OCI-LY7 (cell line): Measurements from ENCODE around the gene PLCG1.

Source experiments
- CTCF ChIP-seq: fragments of 200-600 bp; sonication (generic); conservative IDR thresholded peaks from 2 replicates; pipeline ENCODE4 v1.5.1; 2014; ENCODE audit warnings: mild to moderate bottlenecking, antibody characterized with exemption, low read length, moderate library complexity, mixed read lengths
- EZH2phosphoT487 ChIP-seq: fragments of 200-600 bp; sonication (generic); IDR thresholded peaks from 2 replicates; pipeline ENCODE4 v1.6.1; 2018; ENCODE audit warnings: low read depth, borderline replicate concordance, mild to moderate bottlenecking, mixed run types, antibody characterized with exemption, low read length, moderate library complexity, mixed read lengths

GRCh38 chr20:41175727-41176330, 38.5 kb downstream of the PLCG1 start:
- TF ChIP-seq EZH2phosphoT487 (no peak), CTCF (no peak)
